SK-N-SH treated with all-trans-retinoic acid at 6 μM for 48 hours (cell line): ENCODE data around the gene TMEM245.

Experiments used
- ARNTL ChIP-seq: fragments of 450-650 bp; formaldehyde crosslinking; IDR thresholded peaks from 2 replicates; pipeline ENCODE4 v1.5.0; 2020; ENCODE audit warnings: low read depth, mild to moderate bottlenecking, moderate library complexity, borderline replicate concordance
- BACH2 ChIP-seq: fragments of 250-450 bp; sonication (Bioruptor Pico); IDR thresholded peaks from 2 replicates; pipeline ENCODE4 v1.9.0; 2021; ENCODE audit warnings: mild to moderate bottlenecking, borderline replicate concordance
- ESRRG ChIP-seq: fragments of 250-450 bp; sonication (Bioruptor Pico); IDR thresholded peaks from 2 replicates; pipeline ENCODE4 v1.6.1; 2021; ENCODE audit warnings: mild to moderate bottlenecking
- POU6F1 ChIP-seq: fragments of 250-450 bp; sonication (Bioruptor Pico); IDR thresholded peaks from 2 replicates; pipeline ENCODE4 v1.8.0; 2021; ENCODE audit warnings: low read depth, mild to moderate bottlenecking, moderate library complexity, borderline replicate concordance
- PPARA ChIP-seq: fragments of 250-450 bp; sonication (Bioruptor Pico); IDR thresholded peaks from 2 replicates; pipeline ENCODE4 v1.5.0; 2020; ENCODE audit warnings: mild to moderate bottlenecking, borderline replicate concordance
- TCF4 ChIP-seq: fragments of 250-450 bp; sonication (Bioruptor Pico); IDR thresholded peaks from 2 replicates; pipeline ENCODE4 v1.8.0; 2021; ENCODE audit warnings: mild to moderate bottlenecking, moderate library complexity, borderline replicate concordance
- TOX ChIP-seq: fragments of 250-450 bp; sonication (Bioruptor Pico); IDR thresholded peaks from 2 replicates; pipeline ENCODE4 v1.8.0; 2021; ENCODE audit warnings: mild to moderate bottlenecking, moderate library complexity, borderline replicate concordance
- ZFP30 ChIP-seq: fragments of 450-650 bp; formaldehyde crosslinking; IDR thresholded peaks from 2 replicates; pipeline ENCODE4 v1.5.0; 2022; ENCODE audit warnings: mild to moderate bottlenecking, moderate library complexity
- ZNF70 ChIP-seq: fragments of 450-650 bp; formaldehyde crosslinking; IDR thresholded peaks from 2 replicates; pipeline ENCODE4 v1.5.0; 2020; ENCODE audit warnings: mild to moderate bottlenecking, moderate library complexity
- TF ChIP-seq, protein P1 (sequence below): fragments of 250-450 bp; sonication (Bioruptor Pico); IDR thresholded peaks from 2 replicates; pipeline ENCODE4 v1.5.1; 2021; ENCODE audit warnings: mild to moderate bottlenecking, moderate library complexity
- TF ChIP-seq, protein P2 (sequence below): fragments of 250-450 bp; sonication (Bioruptor Pico); IDR thresholded peaks from 2 replicates; pipeline ENCODE4 v1.5.0; 2020; ENCODE audit warnings: mild to moderate bottlenecking, moderate library complexity

DNA sequence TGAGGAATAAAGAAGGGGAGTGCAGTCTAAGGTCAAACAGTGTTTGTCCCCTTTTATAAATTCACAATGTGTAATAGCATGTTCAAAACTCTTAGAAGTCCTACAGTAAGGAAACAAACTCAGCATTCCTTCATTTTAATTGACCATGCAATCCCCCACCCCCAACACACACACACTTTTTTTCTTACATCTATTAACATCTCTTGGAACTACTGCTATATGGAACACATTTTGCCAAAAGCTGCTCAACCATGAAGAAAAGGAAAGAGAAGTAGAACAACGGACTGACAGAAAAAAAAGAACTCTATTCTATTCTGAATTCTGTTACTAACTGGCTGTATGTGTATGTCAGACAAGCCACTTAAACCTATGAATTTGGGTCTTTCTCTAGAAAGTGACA is 103.6 kb downstream of the TMEM245 start:
- no peak for TF ChIP-seq ZFP30
- TF ChIP-seq TOX = no peak
- TF ChIP-seq BACH2 (CRISPR knock-in tag) = no peak
- TF ChIP-seq ZNF70 (CRISPR knock-in tag) = no peak
- TF ChIP-seq POU6F1 (CRISPR knock-in tag) = no peak
- no peak for TF ChIP-seq PPARA (CRISPR knock-in tag)
- TF ChIP-seq, protein P1, sequence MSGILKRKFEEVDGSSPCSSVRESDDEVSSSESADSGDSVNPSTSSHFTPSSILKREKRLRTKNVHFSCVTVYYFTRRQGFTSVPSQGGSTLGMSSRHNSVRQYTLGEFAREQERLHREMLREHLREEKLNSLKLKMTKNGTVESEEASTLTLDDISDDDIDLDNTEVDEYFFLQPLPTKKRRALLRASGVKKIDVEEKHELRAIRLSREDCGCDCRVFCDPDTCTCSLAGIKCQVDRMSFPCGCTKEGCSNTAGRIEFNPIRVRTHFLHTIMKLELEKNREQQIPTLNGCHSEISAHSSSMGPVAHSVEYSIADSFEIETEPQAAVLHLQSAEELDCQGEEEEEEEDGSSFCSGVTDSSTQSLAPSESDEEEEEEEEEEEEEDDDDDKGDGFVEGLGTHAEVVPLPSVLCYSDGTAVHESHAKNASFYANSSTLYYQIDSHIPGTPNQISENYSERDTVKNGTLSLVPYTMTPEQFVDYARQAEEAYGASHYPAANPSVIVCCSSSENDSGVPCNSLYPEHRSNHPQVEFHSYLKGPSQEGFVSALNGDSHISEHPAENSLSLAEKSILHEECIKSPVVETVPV (CRISPR knock-in tag) = no peak
- no peak for TF ChIP-seq ARNTL (CRISPR knock-in tag)
- TF ChIP-seq, protein P2, sequence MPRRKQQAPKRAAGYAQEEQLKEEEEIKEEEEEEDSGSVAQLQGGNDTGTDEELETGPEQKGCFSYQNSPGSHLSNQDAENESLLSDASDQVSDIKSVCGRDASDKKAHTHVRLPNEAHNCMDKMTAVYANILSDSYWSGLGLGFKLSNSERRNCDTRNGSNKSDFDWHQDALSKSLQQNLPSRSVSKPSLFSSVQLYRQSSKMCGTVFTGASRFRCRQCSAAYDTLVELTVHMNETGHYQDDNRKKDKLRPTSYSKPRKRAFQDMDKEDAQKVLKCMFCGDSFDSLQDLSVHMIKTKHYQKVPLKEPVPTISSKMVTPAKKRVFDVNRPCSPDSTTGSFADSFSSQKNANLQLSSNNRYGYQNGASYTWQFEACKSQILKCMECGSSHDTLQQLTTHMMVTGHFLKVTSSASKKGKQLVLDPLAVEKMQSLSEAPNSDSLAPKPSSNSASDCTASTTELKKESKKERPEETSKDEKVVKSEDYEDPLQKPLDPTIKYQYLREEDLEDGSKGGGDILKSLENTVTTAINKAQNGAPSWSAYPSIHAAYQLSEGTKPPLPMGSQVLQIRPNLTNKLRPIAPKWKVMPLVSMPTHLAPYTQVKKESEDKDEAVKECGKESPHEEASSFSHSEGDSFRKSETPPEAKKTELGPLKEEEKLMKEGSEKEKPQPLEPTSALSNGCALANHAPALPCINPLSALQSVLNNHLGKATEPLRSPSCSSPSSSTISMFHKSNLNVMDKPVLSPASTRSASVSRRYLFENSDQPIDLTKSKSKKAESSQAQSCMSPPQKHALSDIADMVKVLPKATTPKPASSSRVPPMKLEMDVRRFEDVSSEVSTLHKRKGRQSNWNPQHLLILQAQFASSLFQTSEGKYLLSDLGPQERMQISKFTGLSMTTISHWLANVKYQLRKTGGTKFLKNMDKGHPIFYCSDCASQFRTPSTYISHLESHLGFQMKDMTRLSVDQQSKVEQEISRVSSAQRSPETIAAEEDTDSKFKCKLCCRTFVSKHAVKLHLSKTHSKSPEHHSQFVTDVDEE (CRISPR knock-in tag) = no peak
- no peak for TF ChIP-seq ESRRG
- TF ChIP-seq TCF4 (CRISPR knock-in tag) = no peak
